Measurements from ENCODE around the gene PCBP2.
"Not testable (repeated sequence)": the region's sequence is repeated elsewhere in the genome, so short reads cannot be mapped to it uniquely, and the experiment has no call there.

Gene PCBP2

GRCh38 chr12:53451661-53452158, at the start of gene PCBP2:
PCBP2 (plus strand) TSS chr12:53452102; CDS start chr12:53454801, 2,699 bp downstream.
- peak; percentile 98 for DNase-seq (ENCODE audit: low spot score)

DNA sequence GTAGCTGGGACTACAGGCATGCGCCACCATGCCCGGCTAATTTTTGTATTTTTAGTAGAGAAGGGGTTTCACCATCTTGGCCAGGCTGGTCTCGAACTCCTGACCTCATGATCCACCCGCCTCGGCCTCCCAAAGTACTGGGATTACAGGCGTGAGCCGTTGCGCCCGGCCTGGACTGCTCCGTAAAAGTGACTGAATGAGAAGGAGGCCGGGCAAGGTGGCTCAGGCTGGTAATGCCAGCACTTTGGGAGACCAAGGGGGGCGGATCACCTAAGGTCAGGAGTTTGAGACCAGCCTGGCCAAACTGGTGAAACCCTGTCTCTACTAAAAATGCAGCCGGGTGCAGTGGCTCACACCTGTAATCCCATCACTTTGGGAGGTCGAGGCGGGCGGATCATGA, 49.6 kb upstream of the PCBP2 start:
- DNase-seq (ENCODE audit: low spot score) = not testable (repeated sequence)

DNA sequence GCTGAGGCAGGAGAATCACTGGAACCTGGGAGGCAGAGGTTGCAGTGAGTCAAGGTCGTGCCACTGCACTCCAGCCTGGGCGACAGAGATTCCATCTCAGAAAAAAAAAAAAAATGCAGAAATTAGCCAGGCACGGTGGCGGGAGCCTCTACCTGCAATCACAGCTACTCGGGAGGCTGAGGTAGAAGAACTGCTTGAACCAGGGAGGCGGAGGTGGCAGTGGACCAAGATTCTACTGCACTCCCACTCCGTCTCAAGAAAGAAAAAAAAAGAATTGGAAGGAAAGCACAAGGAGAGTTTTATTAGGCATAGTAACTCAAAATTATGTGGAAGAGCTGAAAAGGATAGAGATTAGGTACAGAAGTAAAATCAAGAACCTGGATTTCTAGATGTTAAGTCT, 49.0 kb upstream of the PCBP2 start:
- no peak for DNase-seq (ENCODE audit: low spot score)

DNA sequence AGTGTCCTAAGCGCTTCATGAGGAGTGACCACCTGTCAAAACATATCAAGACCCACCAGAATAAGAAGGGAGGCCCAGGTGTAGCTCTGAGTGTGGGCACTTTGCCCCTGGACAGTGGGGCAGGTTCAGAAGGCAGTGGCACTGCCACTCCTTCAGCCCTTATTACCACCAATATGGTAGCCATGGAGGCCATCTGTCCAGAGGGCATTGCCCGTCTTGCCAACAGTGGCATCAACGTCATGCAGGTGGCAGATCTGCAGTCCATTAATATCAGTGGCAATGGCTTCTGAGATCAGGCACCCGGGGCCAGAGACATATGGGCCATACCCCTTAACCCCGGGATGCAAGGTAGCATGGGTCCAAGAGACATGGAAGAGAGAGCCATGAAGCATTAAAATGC, 41.0 kb upstream of the PCBP2 start:
- no peak for DNase-seq (ENCODE audit: low spot score)

GRCh38 chr12:53413485-53414204, 38.3 kb upstream of the PCBP2 start:
- no peak for DNase-seq (ENCODE audit: low spot score)

GRCh38 chr12:53414756-53415417, 37.0 kb upstream of the PCBP2 start:
- DNase-seq (ENCODE audit: low spot score) = no peak

DNA sequence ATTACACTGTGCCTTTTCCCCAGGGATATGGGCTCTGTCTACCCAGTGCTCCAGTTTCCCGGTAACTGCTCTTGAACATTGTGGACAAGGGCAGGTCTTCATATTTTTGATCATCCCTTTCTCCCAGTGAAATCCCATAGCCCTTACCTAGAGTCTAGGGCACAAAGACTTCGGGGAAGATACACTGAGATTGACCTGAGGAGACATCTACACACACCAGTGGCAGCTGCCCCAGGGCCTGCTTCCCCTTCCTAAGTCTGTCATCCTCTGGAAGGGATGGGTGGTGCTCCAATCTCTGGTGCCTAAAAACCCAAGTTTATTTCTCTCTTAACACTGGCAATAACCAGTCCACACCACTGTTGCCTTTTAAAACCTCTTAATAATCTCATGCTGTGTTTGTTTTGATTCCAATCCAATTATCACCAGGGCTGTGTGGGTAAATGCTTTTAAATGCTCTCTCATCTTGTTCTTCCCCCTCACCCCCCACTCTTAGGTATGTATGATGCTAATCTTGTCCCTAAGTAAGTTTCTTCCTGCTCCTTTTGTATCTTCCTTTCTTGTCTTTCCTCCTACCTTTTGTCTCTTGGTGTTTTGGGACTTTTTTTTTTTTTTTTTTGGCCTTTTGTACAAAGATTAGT, 36.0 kb upstream of the PCBP2 start:
- not testable (repeated sequence) for DNase-seq (ENCODE audit: low spot score)

DNA sequence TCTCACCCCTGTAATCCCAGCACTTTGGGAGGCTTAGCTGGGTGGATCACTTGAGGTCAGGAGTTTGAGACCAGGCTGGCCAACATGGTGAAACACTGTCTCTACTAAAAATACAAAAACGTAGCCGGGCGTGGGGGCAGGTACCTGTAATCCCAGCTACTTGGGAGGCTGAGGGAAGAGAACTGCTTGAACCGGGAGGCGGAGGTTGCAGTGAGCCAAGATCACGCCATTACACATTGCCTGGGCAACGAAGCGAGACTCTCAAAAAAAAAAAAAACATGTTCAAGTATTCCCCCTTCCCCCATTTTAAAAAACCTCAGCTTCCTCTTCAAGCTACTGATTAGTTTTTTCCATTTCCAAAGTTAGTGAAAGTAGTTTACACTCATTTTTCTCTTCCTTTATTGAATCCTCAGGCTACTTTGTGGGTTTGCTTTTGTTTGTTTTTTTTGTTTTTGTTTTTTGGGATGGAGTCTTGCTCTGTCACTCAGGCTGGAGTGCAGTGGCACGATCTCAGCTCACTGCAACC, 34.5 kb upstream of the PCBP2 start:
- not testable (repeated sequence) for DNase-seq (ENCODE audit: low spot score)

DNA sequence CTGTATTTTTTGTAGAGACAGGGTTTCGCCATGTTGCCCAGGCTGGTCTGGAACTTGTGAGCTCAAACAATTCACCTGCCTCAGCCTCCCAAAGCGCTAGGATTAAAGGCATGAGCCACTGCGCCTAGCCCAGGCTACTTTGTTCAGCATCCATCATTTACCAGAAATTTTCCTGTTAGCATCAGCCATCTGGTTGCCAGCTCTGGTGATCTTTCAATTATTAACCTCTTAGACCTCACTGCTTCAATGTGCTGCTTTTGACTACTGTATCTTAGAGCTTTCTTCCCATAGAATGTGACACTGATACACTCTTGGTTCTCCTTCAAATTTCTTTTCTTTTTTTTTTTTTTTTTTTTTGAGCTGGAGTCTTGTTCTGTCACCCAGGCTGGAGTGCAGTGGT, 33.7 kb upstream of the PCBP2 start:
- no peak for DNase-seq (ENCODE audit: low spot score)

DNA sequence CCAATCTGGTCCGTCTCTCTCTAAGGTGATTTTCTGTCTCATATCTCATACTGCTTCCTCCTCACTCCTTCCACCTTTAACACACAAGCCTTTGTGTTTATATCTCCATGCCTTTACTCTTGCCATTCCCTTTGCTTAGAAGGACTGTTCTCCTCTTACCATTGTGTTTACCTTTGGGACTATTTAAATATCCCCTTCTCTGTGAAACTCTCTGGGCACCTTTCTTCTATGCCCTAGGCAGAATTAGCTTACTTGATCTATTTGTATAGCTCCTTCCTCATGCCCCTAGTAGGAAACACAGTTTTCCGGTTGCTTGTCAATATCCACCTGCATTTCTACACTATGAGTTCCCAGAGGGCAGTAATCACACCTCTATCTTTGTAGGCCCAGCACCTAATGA, 32.1 kb upstream of the PCBP2 start:
- no peak for DNase-seq (ENCODE audit: low spot score)

DNA sequence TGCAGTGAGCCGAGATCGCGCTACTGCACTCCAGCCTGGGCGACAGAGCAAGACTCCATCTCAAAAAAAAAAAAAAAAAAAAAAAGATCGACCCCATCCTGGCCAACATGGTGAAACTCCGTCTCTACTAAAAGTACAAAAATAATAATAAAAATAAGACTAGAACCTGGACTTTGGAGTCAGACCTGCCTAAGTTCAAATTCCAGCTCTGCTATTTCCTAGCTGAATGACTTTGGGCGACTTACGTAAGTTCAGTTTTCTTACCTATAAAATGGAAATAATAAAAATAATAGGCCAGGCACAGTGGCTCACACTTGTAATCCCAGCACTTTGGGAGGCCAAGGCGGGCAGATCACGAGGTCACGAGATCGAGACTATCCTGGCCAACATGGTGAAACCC, 29.7 kb upstream of the PCBP2 start:
- DNase-seq (ENCODE audit: low spot score) = not testable (repeated sequence)

DNA sequence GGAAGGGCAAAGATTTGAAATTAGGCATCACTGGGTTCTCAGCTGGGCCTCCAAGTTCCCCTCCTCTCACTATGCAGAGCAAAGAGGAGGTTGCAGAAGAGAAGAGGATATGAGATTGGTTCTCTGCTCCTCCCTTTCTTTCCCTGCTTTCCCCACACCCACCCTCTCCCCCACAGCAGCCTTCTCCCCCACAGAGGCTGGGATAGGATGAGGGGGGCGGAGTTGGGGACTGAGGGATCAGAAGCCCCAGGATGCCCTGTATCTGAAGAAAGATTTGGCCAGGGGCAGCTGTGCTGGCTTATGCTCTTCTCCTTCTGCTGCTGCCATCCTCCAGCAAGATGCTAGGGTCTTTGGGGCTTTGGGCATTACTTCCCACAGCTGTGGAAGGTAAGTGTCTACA, 28.3 kb upstream of the PCBP2 start, which contains the start of gene AMHR2:
AMHR2 (plus strand) TSS at position 259 of the 400 bp plus-strand sequence; CDS start at position 339, 80 bp downstream.
- DNase-seq (ENCODE audit: low spot score) = no peak

GRCh38 chr12:53424626-53425514, 27.0 kb upstream of the PCBP2 start:
- no peak for DNase-seq (ENCODE audit: low spot score)

DNA sequence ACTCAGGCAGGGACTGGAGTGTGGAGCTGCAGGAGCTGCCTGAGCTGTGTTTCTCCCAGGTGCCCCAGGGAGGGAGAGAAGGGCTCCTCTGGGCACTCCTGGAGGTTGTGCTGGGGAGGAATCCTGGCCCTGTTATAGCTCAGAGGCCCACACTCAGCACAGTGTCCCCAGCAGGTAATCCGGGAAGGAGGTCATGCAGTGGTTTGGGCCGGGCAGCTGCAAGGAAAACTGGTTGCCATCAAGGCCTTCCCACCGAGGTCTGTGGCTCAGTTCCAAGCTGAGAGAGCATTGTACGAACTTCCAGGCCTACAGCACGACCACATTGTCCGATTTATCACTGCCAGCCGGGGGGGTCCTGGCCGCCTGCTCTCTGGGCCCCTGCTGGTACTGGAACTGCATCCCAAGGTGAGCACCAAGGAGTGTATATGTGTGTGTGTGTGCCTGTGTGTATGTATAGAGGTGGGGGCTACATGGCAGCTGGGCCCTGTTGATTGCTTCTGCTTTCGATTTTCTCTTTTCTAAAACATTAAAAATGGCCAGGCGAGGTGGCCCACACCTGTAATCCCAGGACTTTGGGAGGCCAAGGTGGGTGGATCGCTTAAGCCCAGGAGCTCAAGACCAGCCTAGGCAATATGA, 26.3 kb upstream of the PCBP2 start:
- DNase-seq (ENCODE audit: low spot score) = no peak

- DNase-seq (ENCODE audit: low spot score) = no peak
Measured at GRCh38 chr12:53427905-53428594, 23.9 kb upstream of the PCBP2 start.

GRCh38 chr12:53428741-53429140, 23.2 kb upstream of the PCBP2 start:
- DNase-seq (ENCODE audit: low spot score) = no peak

DNA sequence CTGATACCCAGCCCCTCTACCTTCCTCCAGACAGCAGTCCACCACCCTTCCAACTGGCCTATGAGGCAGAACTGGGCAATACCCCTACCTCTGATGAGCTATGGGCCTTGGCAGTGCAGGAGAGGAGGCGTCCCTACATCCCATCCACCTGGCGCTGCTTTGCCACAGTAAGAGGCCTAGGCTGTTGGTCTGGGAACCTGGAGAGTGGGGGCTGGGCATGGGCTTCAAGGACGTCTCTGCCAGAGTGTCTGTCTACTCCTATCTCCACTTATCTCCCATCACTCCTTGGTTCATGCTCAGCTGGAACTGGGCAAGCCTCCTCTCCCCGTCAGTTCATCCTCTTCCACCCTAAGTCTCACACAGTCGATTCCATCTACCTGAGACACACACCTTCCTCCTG, 21.8 kb upstream of the PCBP2 start:
- no peak for DNase-seq (ENCODE audit: low spot score)

DNA sequence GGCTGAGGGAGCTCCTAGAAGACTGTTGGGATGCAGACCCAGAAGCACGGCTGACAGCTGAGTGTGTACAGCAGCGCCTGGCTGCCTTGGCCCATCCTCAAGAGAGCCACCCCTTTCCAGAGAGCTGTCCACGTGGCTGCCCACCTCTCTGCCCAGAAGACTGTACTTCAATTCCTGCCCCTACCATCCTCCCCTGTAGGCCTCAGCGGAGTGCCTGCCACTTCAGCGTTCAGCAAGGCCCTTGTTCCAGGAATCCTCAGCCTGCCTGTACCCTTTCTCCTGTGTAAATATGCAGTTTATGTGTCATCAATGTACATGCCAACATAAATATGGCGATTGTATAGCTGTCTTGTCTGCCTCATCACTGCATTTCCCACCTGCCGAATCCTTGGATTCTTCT, 20.7 kb upstream of the PCBP2 start:
- DNase-seq (ENCODE audit: low spot score) = no peak

GRCh38 chr12:53435326-53435725, 16.6 kb upstream of the PCBP2 start:
- not testable (repeated sequence) for DNase-seq (ENCODE audit: low spot score)

GRCh38 chr12:53439582-53439981, 12.3 kb upstream of the PCBP2 start:
- not testable (repeated sequence) for DNase-seq (ENCODE audit: low spot score)
